Central memory CD4-positive, alpha-beta T cell (primary cell): ENCODE measurements around the gene ZDHHC5.
A peak's percentile ranks its signal among the peaks of the same experiment; 100 is the strongest.

Source experiments
- DNase-seq: peaks from one replicate; pipeline ENCODE4 v3.0.0; 2022
- total RNA-seq, 3 experiments: gene quantifications; one replicate each; lab custom pipeline; 2026; lab: John Stamatoyannopoulos, UW

ZDHHC5 gene
- 80.1 to 164 (median 137) reads per million in 3 experiments for total RNA-seq

GRCh38 chr11:57667736-57668433, at the start of gene ZDHHC5:
ZDHHC5 (plus strand) TSS chr11:57668114; CDS start chr11:57673091, 4,977 bp downstream.
- DNase-seq: peak; percentile 100

GRCh38 chr11:57618438-57618837, 49.5 kb upstream of the ZDHHC5 start:
- no peak for DNase-seq

GRCh38 chr11:57619331-57619730, 48.6 kb upstream of the ZDHHC5 start:
- no peak for DNase-seq

GRCh38 chr11:57620467-57620866, 47.4 kb upstream of the ZDHHC5 start:
- DNase-seq: no peak

- no peak for DNase-seq
Observed at GRCh38 chr11:57622263-57622662, 45.7 kb upstream of the ZDHHC5 start.

GRCh38 chr11:57624864-57625263, 43.0 kb upstream of the ZDHHC5 start:
- DNase-seq: no peak

GRCh38 chr11:57626895-57627294, 41.0 kb upstream of the ZDHHC5 start:
- no peak for DNase-seq

- no peak for DNase-seq
Observed at GRCh38 chr11:57630171-57630570, 37.7 kb upstream of the ZDHHC5 start.

GRCh38 chr11:57632116-57632515, 35.8 kb upstream of the ZDHHC5 start:
- no peak for DNase-seq

GRCh38 chr11:57633394-57634070, 34.4 kb upstream of the ZDHHC5 start:
- DNase-seq: no peak

GRCh38 chr11:57634311-57634710, 33.6 kb upstream of the ZDHHC5 start:
- no peak for DNase-seq

- no peak for DNase-seq
Observed at GRCh38 chr11:57635246-57635645, 32.7 kb upstream of the ZDHHC5 start.

GRCh38 chr11:57637626-57638004, 30.3 kb upstream of the ZDHHC5 start:
- DNase-seq: no peak

GRCh38 chr11:57638005-57638781, 29.7 kb upstream of the ZDHHC5 start:
- no peak for DNase-seq

- DNase-seq: no peak
Observed at GRCh38 chr11:57638811-57639320, 29.0 kb upstream of the ZDHHC5 start.

GRCh38 chr11:57639321-57640067, 28.4 kb upstream of the ZDHHC5 start:
- no peak for DNase-seq

- DNase-seq: no peak
Observed at GRCh38 chr11:57640068-57640800, 27.7 kb upstream of the ZDHHC5 start.

GRCh38 chr11:57641011-57641807, 26.7 kb upstream of the ZDHHC5 start:
- no peak for DNase-seq

- DNase-seq: no peak
Observed at GRCh38 chr11:57643802-57644201, 24.1 kb upstream of the ZDHHC5 start.

- peak; percentile 83 for DNase-seq
Observed at GRCh38 chr11:57644748-57645688, 22.9 kb upstream of the ZDHHC5 start.
